Measurements from ENCODE around the gene DMAC1.

DNA sequence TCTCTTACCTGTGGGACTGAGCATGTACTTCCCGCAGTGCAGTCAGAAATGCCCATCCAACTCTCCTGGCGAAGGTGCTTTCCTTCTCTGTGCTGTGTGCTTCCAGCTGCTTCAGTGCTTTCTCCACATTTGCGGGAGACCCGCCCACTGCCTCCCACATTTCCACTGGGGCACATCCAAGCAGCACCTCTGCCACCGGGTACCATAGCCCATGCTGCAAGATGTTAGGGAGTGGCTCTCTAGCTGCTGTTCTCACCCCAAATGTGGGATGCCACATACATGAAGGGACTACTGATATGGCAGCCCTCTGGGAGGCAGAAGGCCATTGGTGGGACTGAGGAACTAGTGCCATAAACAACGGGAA, 8.8 kb downstream of the DMAC1 start:
- TF ChIP-seq, protein P1, sequence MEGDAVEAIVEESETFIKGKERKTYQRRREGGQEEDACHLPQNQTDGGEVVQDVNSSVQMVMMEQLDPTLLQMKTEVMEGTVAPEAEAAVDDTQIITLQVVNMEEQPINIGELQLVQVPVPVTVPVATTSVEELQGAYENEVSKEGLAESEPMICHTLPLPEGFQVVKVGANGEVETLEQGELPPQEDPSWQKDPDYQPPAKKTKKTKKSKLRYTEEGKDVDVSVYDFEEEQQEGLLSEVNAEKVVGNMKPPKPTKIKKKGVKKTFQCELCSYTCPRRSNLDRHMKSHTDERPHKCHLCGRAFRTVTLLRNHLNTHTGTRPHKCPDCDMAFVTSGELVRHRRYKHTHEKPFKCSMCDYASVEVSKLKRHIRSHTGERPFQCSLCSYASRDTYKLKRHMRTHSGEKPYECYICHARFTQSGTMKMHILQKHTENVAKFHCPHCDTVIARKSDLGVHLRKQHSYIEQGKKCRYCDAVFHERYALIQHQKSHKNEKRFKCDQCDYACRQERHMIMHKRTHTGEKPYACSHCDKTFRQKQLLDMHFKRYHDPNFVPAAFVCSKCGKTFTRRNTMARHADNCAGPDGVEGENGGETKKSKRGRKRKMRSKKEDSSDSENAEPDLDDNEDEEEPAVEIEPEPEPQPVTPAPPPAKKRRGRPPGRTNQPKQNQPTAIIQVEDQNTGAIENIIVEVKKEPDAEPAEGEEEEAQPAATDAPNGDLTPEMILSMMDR (IDR thresholded peaks at IDR 0.05): no peak
- TF ChIP-seq POLR2A (IDR thresholded peaks at IDR 0.05): no peak

Measured in right lobe of liver (tissue), 4 donors.